ENCODE measurements around the gene DEFB123. TPM values are rescaled to one million over a fixed set of nuclear protein-coding genes. Genes with fewer than 3 reads are reported as not detected.
A peak's percentile ranks its signal among the peaks of the same experiment; 100 is the strongest.

The DEFB123 gene
- total RNA-seq, 2 experiments from 2014 or later, result not detected

GRCh38 chr20:31494131-31494530 lies 53.7 kb downstream of the DEFB123 start:
- Histone ChIP-seq H3K36me3 (ENCODE audit: insufficient read depth, low read length) (no peaks in the 10 kb centered on the region), H3K27ac (ENCODE audit: low read depth, low read length, poor library complexity, severe bottlenecking) (no peak overlapping the region), H3K4me1 (ENCODE audit: insufficient read depth, low read length, poor library complexity, severe bottlenecking) (no peaks in the 10 kb centered on the region), H4K20me1 (ENCODE audit: insufficient read depth, low read length) (no peaks in the 10 kb centered on the region), H2AFZ (ENCODE audit: low read length) (no peak overlapping the region), H3K79me2 (ENCODE audit: insufficient read depth, low read depth, low read length) (no peaks in the 10 kb centered on the region), H3K4me3 (ENCODE audit: low read depth, low read length, poor library complexity, severe bottlenecking) (no peak overlapping the region), H3K9me2 (ENCODE audit: insufficient read depth, low read length) (no peaks in the 10 kb centered on the region), H3K9me3 (ENCODE audit: low read length) (no peaks in the 10 kb centered on the region), H3K4me2 (ENCODE audit: low read length) (no peak overlapping the region)
- ChIA-PET POLR2A (no interaction called here), CTCF (ENCODE audit: unreplicated experiment) (no interaction called here)
- BruUV-seq (replicated peaks), result no TSS peak
- no peak for DNase-seq (ENCODE audit: low spot score)
- intact Hi-C loops (cut with micrococcal nuclease; ENCODE audit: unreplicated experiment), result no loop called here
- TF ChIP-seq, protein P1, sequence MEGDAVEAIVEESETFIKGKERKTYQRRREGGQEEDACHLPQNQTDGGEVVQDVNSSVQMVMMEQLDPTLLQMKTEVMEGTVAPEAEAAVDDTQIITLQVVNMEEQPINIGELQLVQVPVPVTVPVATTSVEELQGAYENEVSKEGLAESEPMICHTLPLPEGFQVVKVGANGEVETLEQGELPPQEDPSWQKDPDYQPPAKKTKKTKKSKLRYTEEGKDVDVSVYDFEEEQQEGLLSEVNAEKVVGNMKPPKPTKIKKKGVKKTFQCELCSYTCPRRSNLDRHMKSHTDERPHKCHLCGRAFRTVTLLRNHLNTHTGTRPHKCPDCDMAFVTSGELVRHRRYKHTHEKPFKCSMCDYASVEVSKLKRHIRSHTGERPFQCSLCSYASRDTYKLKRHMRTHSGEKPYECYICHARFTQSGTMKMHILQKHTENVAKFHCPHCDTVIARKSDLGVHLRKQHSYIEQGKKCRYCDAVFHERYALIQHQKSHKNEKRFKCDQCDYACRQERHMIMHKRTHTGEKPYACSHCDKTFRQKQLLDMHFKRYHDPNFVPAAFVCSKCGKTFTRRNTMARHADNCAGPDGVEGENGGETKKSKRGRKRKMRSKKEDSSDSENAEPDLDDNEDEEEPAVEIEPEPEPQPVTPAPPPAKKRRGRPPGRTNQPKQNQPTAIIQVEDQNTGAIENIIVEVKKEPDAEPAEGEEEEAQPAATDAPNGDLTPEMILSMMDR (conservative IDR thresholded peaks at IDR 0.05; ENCODE audit: low read length), result peak; percentile 32; the same call in 1 of the 2 replicates
- TF ChIP-seq EZH2phosphoT487 (IDR thresholded peaks at IDR 0.05; ENCODE audit: borderline replicate concordance, low read depth, low read length), result no peak

- TF ChIP-seq, protein P1 (conservative IDR thresholded peaks at IDR 0.05; ENCODE audit: low read length), result no peak
- TF ChIP-seq EZH2phosphoT487 (IDR thresholded peaks at IDR 0.05; ENCODE audit: borderline replicate concordance, low read depth, low read length), result no peak
- no peak overlapping the region for H3K4me2 ChIP-seq (ENCODE audit: low read length)
- no peak for DNase-seq (ENCODE audit: low spot score)
- intact Hi-C loops (cut with micrococcal nuclease; ENCODE audit: unreplicated experiment), result no loop called here
- H4K20me1 ChIP-seq (ENCODE audit: insufficient read depth, low read length), result no peaks in the 10 kb centered on the region
- no TSS peak for BruUV-seq (replicated peaks)
- POLR2A ChIA-PET, result no interaction called here
- no peaks in the 10 kb centered on the region for H3K9me2 ChIP-seq (ENCODE audit: insufficient read depth, low read length)
- H3K79me2 ChIP-seq (ENCODE audit: insufficient read depth, low read depth, low read length), result no peaks in the 10 kb centered on the region
- H3K27ac ChIP-seq (ENCODE audit: low read depth, low read length, poor library complexity, severe bottlenecking), result no peak overlapping the region
- no peak overlapping the region for H3K4me3 ChIP-seq (ENCODE audit: low read depth, low read length, poor library complexity, severe bottlenecking)
- no peaks in the 10 kb centered on the region for H3K4me1 ChIP-seq (ENCODE audit: insufficient read depth, low read length, poor library complexity, severe bottlenecking)
- CTCF ChIA-PET (ENCODE audit: unreplicated experiment), result no interaction called here
- H2AFZ ChIP-seq (ENCODE audit: low read length), result no peak overlapping the region
- no peaks in the 10 kb centered on the region for H3K36me3 ChIP-seq (ENCODE audit: insufficient read depth, low read length)
- H3K9me3 ChIP-seq (ENCODE audit: low read length), result no peaks in the 10 kb centered on the region
Measured at GRCh38 chr20:31496761-31497295, 56.4 kb downstream of the DEFB123 start.

DNA sequence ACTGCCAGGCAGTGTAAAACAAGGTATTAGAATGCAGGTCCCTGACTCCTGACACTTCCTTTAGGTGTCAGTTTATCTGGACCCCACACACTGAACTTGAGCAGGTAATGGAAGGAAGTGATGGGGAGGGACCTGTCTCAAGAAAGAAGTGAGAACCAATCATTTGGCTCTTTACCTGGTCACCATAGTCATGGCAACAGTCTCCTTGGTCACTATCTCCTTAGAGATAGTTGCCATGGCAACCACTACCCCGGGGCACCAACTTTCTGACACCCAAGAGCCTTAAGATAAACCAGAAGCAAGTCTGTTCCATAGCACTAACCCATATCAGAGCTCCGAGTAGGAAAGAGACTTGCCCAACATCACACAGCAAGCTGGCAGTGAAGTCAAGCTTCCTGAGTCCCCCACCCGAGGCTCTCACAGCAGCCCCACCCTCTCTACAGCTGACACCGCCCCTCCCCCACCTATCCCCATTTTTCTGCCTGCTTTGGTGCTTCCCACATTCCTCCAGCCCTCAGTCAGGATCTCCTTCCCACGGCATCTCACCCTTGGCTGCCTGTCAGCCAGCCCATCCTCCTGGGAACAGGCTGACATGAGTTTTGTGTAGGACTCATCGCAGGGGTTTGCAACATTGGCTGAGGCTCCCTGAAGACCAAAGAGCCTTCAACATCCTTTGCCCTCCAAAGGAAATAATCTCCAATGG lies 57.6 kb downstream of the DEFB123 start:
- Histone ChIP-seq H2AFZ (ENCODE audit: low read length) (no peak overlapping the region), H3K4me2 (ENCODE audit: low read length) (no peak overlapping the region), H3K9me3 (ENCODE audit: low read length) (no peaks in the 10 kb centered on the region), H3K27ac (ENCODE audit: low read depth, low read length, poor library complexity, severe bottlenecking) (no peak overlapping the region), H3K4me3 (ENCODE audit: low read depth, low read length, poor library complexity, severe bottlenecking) (no peak overlapping the region), H3K9me2 (ENCODE audit: insufficient read depth, low read length) (no peaks in the 10 kb centered on the region), H3K36me3 (ENCODE audit: insufficient read depth, low read length) (no peaks in the 10 kb centered on the region), H4K20me1 (ENCODE audit: insufficient read depth, low read length) (no peaks in the 10 kb centered on the region), H3K79me2 (ENCODE audit: insufficient read depth, low read depth, low read length) (no peaks in the 10 kb centered on the region), H3K4me1 (ENCODE audit: insufficient read depth, low read length, poor library complexity, severe bottlenecking) (no peaks in the 10 kb centered on the region)
- DNase-seq (ENCODE audit: low spot score), result no peak
- POLR2A ChIA-PET, result interaction anchor here (1.1 kb wide), 1 partner anchor 43 kb away, joined by 5 read pairs; no protein-coding TSS in a partner anchor
- CTCF ChIA-PET (ENCODE audit: unreplicated experiment), result no interaction called here
- no TSS peak for BruUV-seq (replicated peaks)
- TF ChIP-seq, protein P1 (conservative IDR thresholded peaks at IDR 0.05; ENCODE audit: low read length), result no peak
- no peak for TF ChIP-seq EZH2phosphoT487 (IDR thresholded peaks at IDR 0.05; ENCODE audit: borderline replicate concordance, low read depth, low read length)
- intact Hi-C loops (cut with micrococcal nuclease; ENCODE audit: unreplicated experiment), result no loop called here

All from OCI-LY7 (cell line).